Measurements from ENCODE around the gene SPTBN4.

Gene SPTBN4

GRCh38 chr19:40444000-40444824 lies 22.6 kb upstream of the SPTBN4 start, which contains the start of gene SERTAD3:
SERTAD3 (minus strand) TSS chr19:40444335; CDS start chr19:40442080, 2,255 bp downstream.
- Histone ChIP-seq H4K20me1 (ENCODE audit: low read depth, low read length) (no peaks in the 10 kb centered on the region), H3K4me3 (ENCODE audit: insufficient read depth, low read length, poor library complexity, severe bottlenecking) (peak within 1 kb of the TSS; percentile 85), H2AFZ (ENCODE audit: low read depth, low read length, severe bottlenecking) (peak within 1 kb of the TSS; percentile 98), H3K9me2 (replicated peaks; ENCODE audit: insufficient read depth, low read length) (no peaks in the 10 kb centered on the region), H3K9ac (ENCODE audit: low read length) (peak within 1 kb of the TSS; percentile 81), H3F3A (ENCODE audit: insufficient read depth) (peaks cover 5% of the 10 kb centered on the region), H3K27me3 (ENCODE audit: low read length) (no peaks in the 10 kb centered on the region), H3K79me2 (ENCODE audit: insufficient read depth, low read length) (peaks cover 10% of the 10 kb centered on the region), H3K36me3 (ENCODE audit: low read length) (no peaks in the 10 kb centered on the region), H3K27ac (ENCODE audit: low read depth, low read length) (peak within 1 kb of the TSS; percentile 82), H3K9me3 (ENCODE audit: insufficient read depth, low read length) (no peaks in the 10 kb centered on the region), H3K4me2 (ENCODE audit: low read depth, low read length, poor library complexity, severe bottlenecking) (peak within 1 kb of the TSS; percentile 88)
- TF ChIP-seq EZH2phosphoT487 (conservative IDR thresholded peaks at IDR 0.05; ENCODE audit: low read length), result no peak
- TF ChIP-seq, protein P1, sequence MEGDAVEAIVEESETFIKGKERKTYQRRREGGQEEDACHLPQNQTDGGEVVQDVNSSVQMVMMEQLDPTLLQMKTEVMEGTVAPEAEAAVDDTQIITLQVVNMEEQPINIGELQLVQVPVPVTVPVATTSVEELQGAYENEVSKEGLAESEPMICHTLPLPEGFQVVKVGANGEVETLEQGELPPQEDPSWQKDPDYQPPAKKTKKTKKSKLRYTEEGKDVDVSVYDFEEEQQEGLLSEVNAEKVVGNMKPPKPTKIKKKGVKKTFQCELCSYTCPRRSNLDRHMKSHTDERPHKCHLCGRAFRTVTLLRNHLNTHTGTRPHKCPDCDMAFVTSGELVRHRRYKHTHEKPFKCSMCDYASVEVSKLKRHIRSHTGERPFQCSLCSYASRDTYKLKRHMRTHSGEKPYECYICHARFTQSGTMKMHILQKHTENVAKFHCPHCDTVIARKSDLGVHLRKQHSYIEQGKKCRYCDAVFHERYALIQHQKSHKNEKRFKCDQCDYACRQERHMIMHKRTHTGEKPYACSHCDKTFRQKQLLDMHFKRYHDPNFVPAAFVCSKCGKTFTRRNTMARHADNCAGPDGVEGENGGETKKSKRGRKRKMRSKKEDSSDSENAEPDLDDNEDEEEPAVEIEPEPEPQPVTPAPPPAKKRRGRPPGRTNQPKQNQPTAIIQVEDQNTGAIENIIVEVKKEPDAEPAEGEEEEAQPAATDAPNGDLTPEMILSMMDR (IDR thresholded peaks at IDR 0.05; ENCODE audit: insufficient read depth, low read length, poor library complexity, severe bottlenecking), result no peak

GRCh38 chr19:40444825-40445312 lies 21.9 kb upstream of the SPTBN4 start:
- TF ChIP-seq, protein P1 (IDR thresholded peaks at IDR 0.05; ENCODE audit: insufficient read depth, low read length, poor library complexity, severe bottlenecking), result peak; percentile 17
- TF ChIP-seq EZH2phosphoT487 (conservative IDR thresholded peaks at IDR 0.05; ENCODE audit: low read length), result no peak
- Histone ChIP-seq H3K79me2 (ENCODE audit: insufficient read depth, low read length) (peaks cover 10% of the 10 kb centered on the region), H3K9me2 (replicated peaks; ENCODE audit: insufficient read depth, low read length) (no peaks in the 10 kb centered on the region), H4K20me1 (ENCODE audit: low read depth, low read length) (no peaks in the 10 kb centered on the region), H3K9me3 (ENCODE audit: insufficient read depth, low read length) (no peaks in the 10 kb centered on the region), H2AFZ (ENCODE audit: low read depth, low read length, severe bottlenecking) (peak overlapping the region; percentile 98), H3K36me3 (ENCODE audit: low read length) (no peaks in the 10 kb centered on the region), H3K9ac (ENCODE audit: low read length) (peak overlapping the region; percentile 81), H3K4me3 (ENCODE audit: insufficient read depth, low read length, poor library complexity, severe bottlenecking) (peak overlapping the region; percentile 85), H3K27ac (ENCODE audit: low read depth, low read length) (no peak overlapping the region), H3F3A (ENCODE audit: insufficient read depth) (peaks cover 5% of the 10 kb centered on the region), H3K4me2 (ENCODE audit: low read depth, low read length, poor library complexity, severe bottlenecking) (peak overlapping the region; percentile 88), H3K27me3 (ENCODE audit: low read length) (no peaks in the 10 kb centered on the region)

DNA sequence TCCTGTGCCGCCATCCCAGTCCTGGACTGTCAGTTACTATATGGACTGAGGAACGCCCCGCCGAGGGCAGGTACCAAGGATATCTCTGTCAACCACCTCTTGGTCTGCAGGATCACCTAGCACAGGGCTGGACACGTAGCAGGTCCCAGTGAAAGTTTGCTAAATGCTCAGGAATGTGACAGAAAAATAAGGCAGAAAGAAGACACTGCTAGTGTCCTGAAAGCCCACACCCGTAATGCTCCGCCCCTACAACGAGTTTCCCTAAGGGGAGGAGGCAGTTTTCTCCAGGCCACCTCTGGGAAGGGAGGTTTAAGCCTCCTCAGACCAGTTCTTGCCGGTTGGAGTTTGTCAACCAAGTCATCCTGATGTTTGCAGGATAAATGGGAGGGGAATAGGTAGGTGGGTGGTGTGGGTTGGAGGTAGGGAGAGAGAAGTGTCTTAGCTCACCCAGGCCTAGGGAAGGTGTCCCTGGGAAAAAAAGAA lies 21.0 kb upstream of the SPTBN4 start:
- H2AFZ ChIP-seq (ENCODE audit: low read depth, low read length, severe bottlenecking), result no peak overlapping the region
- no peaks in the 10 kb centered on the region for H3K27me3 ChIP-seq (ENCODE audit: low read length)
- peaks cover 5% of the 10 kb centered on the region for H3F3A ChIP-seq (ENCODE audit: insufficient read depth)
- H3K36me3 ChIP-seq (ENCODE audit: low read length), result no peaks in the 10 kb centered on the region
- no peak overlapping the region for H3K27ac ChIP-seq (ENCODE audit: low read depth, low read length)
- H3K79me2 ChIP-seq (ENCODE audit: insufficient read depth, low read length), result peaks cover 10% of the 10 kb centered on the region
- no peaks in the 10 kb centered on the region for H4K20me1 ChIP-seq (ENCODE audit: low read depth, low read length)
- H3K9ac ChIP-seq (ENCODE audit: low read length), result no peak overlapping the region
- no peaks in the 10 kb centered on the region for H3K9me3 ChIP-seq (ENCODE audit: insufficient read depth, low read length)
- no peak overlapping the region for H3K4me3 ChIP-seq (ENCODE audit: insufficient read depth, low read length, poor library complexity, severe bottlenecking)
- H3K9me2 ChIP-seq (replicated peaks; ENCODE audit: insufficient read depth, low read length), result no peaks in the 10 kb centered on the region
- TF ChIP-seq, protein P1 (IDR thresholded peaks at IDR 0.05; ENCODE audit: insufficient read depth, low read length, poor library complexity, severe bottlenecking), result no peak
- no peak for TF ChIP-seq EZH2phosphoT487 (conservative IDR thresholded peaks at IDR 0.05; ENCODE audit: low read length)
- H3K4me2 ChIP-seq (ENCODE audit: low read depth, low read length, poor library complexity, severe bottlenecking), result no peak overlapping the region

Data from SU-DHL-6 (cell line).